ENCODE data around the gene ID3. TPM values are rescaled to one million over a fixed set of nuclear protein-coding genes. Genes with fewer than 3 reads are reported as not detected.
A peak's percentile ranks its signal among the peaks of the same experiment; 100 is the strongest.

ID3 gene
- total and polyA plus RNA-seq, 10 donors, result 49.5 to 122 (median 71.6) TPM

DNA sequence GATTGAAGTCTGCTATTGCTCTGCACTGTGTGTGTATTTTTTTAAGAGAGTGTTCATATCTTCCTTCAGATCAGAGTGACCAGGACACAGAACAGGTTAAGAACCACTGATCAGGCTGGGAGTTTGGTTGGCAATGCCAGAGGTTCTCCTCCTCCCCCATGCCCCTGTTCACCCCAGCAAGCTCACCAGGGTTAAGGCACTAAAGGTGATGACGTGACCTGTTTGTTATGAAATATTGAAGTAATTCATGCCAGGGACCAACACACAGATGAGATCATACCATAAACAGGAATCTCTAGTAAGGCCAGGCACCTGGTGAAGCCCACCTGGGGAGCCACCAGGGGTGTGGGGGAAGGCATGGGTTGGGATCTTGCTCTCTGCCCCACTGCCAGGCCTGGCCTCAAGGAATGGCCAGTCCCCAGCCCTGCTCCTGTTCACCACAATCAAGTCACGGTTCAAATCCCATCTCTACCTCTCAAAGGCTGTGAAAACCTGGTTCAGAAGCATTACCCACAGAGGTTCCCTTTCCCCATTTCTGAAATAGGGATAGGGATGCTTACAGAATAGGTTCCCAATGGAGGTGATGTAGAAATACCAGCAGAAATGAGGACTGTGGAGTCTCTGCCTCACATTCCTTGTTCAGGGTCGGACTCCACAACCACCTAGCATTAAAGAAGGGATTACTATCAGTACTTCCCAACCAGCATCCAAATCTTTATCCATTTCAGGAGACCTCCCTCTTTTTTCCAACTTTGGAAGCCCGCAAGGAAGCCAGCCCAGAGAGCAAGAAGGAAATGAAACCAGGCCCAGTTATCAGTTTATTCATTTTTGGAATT lies 2.4 kb downstream of the ID3 start:
- intact Hi-C loops (cut with DNase I; ENCODE audit: low total_unique reads), result no loop called here
- peak overlapping the region; percentile 91 to 96 (median 94) for H3K27ac ChIP-seq
- H3K4me3 ChIP-seq, result peak overlapping the region in 7 of 8 donors; percentile 75 to 95 (median 87)
- DNase-seq, result no peak
- H3K4me1 ChIP-seq, result peaks cover 54 to 87% (median 79%) of the 10 kb centered on the region in 6 donors
- 62 to 78% (median 74%) methylated on average over 4 of the region's 4 CpGs for WGBS, 5 donors
- no peak for TF ChIP-seq POLR2A (IDR thresholded peaks at IDR 0.05)
- TF ChIP-seq POLR2AphosphoS5 (IDR thresholded peaks at IDR 0.05), result no peak
- TF ChIP-seq CTCF (IDR thresholded peaks at IDR 0.05 in 8 of 11, conservative IDR thresholded peaks at IDR 0.05 in 3 of 11), result no peak
- peaks cover 0 to 7% (median 0%) of the 10 kb centered on the region in 6 donors for H3K36me3 ChIP-seq
- H3K27me3 ChIP-seq (replicated peaks in 1 of 7), result peaks cover 0 to 27% (median 0%) of the 10 kb centered on the region in 7 donors
- H3K9me3 ChIP-seq, result no peaks in the 10 kb centered on the region

DNA sequence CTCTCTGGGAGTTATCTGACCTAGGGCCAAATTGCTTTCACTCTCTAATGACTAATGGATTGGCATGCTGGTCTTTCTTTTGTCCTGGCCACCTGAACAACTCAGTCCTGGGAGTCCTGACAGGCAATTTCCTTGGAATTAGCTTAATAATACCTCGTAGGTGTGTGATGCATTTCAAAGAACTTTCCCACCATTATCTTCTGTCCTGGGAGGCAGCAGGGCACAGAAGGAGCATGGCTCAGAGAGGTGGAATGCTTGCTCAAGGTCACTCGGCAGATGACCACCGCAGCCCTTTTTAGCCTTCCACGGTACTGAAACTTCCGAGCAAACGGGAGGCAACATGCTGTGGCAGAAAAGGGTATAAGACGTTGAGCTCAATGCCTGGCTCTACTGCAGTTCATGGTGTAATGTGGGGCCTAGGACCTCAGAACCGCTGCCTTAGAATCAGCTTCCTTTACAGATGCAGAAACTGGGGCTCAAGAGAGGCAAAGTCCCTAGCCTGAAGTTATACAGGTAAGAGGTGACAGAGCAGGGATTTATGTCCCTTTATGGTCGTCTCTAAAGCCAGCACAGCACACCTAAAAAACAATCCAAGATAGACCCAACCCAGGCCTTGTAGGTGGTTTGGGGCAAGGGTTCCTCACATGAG lies 3.2 kb downstream of the ID3 start:
- TF ChIP-seq POLR2A (IDR thresholded peaks at IDR 0.05) (no peak), POLR2AphosphoS5 (IDR thresholded peaks at IDR 0.05) (peak in 1 of 3 donors; percentile 17)
- H3K4me1 ChIP-seq, result peaks cover 46 to 79% (median 72%) of the 10 kb centered on the region in 6 donors
- 45 to 73% (median 65%) methylated on average over 9 of the region's 9 CpGs for WGBS, 5 donors
- intact Hi-C loops (cut with DNase I; ENCODE audit: low total_unique reads), result no loop called here
- H3K4me3 ChIP-seq, result peak overlapping the region in 5 of 8 donors; percentile 42 to 87 (median 75)
- peaks cover 0 to 27% (median 0%) of the 10 kb centered on the region in 7 donors for H3K27me3 ChIP-seq (replicated peaks in 1 of 7)
- peaks cover 0 to 7% (median 0%) of the 10 kb centered on the region in 6 donors for H3K36me3 ChIP-seq
- DNase-seq, result no peak
- H3K27ac ChIP-seq, result peak overlapping the region; percentile 91 to 96 (median 94)
- no peaks in the 10 kb centered on the region for H3K9me3 ChIP-seq

GRCh38 chr1:23555270-23555985 lies 3.9 kb downstream of the ID3 start:
- intact Hi-C loops (cut with DNase I; ENCODE audit: low total_unique reads), result no loop called here
- DNase-seq, result no peak
- peaks cover 40 to 77% (median 65%) of the 10 kb centered on the region in 6 donors for H3K4me1 ChIP-seq
- peak overlapping the region; percentile 21 to 87 (median 43) for H3K4me3 ChIP-seq
- H3K9me3 ChIP-seq, result no peaks in the 10 kb centered on the region
- H3K36me3 ChIP-seq, result peaks cover 0 to 7% (median 0%) of the 10 kb centered on the region in 6 donors
- 36 to 45% (median 43%) methylated on average over 15 of the region's 15 CpGs for WGBS, 5 donors
- TF ChIP-seq POLR2AphosphoS5 (IDR thresholded peaks at IDR 0.05) (no peak), CTCF (IDR thresholded peaks at IDR 0.05 in 8 of 11, conservative IDR thresholded peaks at IDR 0.05 in 3 of 11) (no peak), POLR2A (IDR thresholded peaks at IDR 0.05) (no peak)
- peaks cover 0 to 27% (median 0%) of the 10 kb centered on the region in 7 donors for H3K27me3 ChIP-seq (replicated peaks in 1 of 7)
- peak overlapping the region; percentile 91 to 96 (median 94) for H3K27ac ChIP-seq

DNA sequence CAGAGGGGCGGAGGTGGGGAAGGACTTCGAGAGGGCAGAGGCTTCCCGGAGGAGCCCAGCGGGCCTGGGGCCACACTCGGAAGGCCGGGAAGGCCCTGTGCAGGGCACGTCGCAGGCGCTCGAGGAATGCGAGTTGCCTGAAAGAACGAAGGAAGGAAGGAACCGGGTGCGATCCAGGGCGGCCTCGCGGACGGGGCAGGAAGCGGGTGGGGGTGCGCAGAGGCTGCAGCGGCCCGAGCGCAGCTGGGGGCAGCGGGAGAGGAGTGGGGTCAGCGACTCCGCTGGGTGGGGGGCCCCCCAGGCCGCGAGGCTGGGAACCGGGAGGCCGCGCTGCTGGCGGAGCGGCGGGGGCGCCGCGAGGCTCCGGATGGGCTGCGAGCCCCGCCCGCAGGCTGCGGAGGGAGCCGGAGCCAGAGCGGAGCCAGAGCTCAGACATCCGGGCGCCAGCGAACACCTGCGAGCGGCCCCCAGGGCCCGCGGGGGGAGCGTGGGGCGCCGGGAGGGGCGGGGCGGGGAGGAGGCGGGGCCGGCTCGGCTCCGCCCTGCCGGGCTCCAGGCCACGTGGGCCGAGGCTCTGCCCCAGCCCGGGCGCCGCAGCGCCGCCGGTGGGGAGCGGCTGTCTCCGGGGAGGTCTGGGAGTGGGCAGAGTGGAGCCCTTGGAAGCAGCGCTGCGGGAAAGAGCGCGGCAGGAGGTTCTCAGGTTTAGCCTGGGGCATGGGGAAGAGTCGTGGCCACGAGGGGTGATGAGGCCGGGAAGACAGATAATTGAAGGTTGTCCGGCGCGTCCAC lies 4.6 kb downstream of the ID3 start:
- Histone ChIP-seq H3K4me3 (peak overlapping the region; percentile 30 to 87 (median 43)), H3K36me3 (peaks cover 0 to 7% (median 0%) of the 10 kb centered on the region in 6 donors), H3K27ac (peak overlapping the region; percentile 91 to 96 (median 94)), H3K27me3 (replicated peaks in 1 of 7) (peaks cover 0 to 27% (median 0%) of the 10 kb centered on the region in 7 donors), H3K9me3 (no peaks in the 10 kb centered on the region), H3K4me1 (peaks cover 33 to 75% (median 58%) of the 10 kb centered on the region in 6 donors)
- WGBS, 5 donors, result 1 to 2% (median 1%) methylated on average over 49 to 81 of the region's 81 CpGs
- DNase-seq, result peak; percentile 97
- TF ChIP-seq POLR2A (IDR thresholded peaks at IDR 0.05) (peak in 2 of 3 donors; percentile 38 to 40), CTCF (IDR thresholded peaks at IDR 0.05 in 8 of 11, conservative IDR thresholded peaks at IDR 0.05 in 3 of 11) (peak in 5 of 11 experiments; percentile 7 to 43 (median 37)), POLR2AphosphoS5 (IDR thresholded peaks at IDR 0.05) (peak; percentile 75 to 90 (median 88))
- intact Hi-C loops (cut with DNase I; ENCODE audit: low total_unique reads), result no loop called here
